GM12875 (cell line): ENCODE results near the gene HMGXB3.

ENCODE experiments used
- H3K4me3 ChIP-seq: one replicate; pipeline ENCODE4 v1.5.1; 2011; ENCODE audit warnings: low read depth, low read length, control low read depth
- CTCF ChIP-seq: IDR thresholded peaks from 2 replicates; pipeline ENCODE4 v1.5.1; 2011; ENCODE audit warnings: low read depth, mild to moderate bottlenecking, control low read depth, inconsistent platforms, low read length, moderate library complexity, borderline replicate concordance; ENCODE audit not compliant: insufficient read depth

HMGXB3 gene

GRCh38 chr5:150059623-150060022, 59.1 kb downstream of the HMGXB3 start:
- H3K4me3 ChIP-seq, result no peak overlapping the region
- TF ChIP-seq CTCF, result no peak

GRCh38 chr5:150060471-150060870, 59.9 kb downstream of the HMGXB3 start:
- TF ChIP-seq CTCF, result no peak
- no peak overlapping the region for H3K4me3 ChIP-seq

GRCh38 chr5:150061538-150061995, 61.0 kb downstream of the HMGXB3 start:
- no peak overlapping the region for H3K4me3 ChIP-seq
- no peak for TF ChIP-seq CTCF

- H3K4me3 ChIP-seq, result no peak overlapping the region
- TF ChIP-seq CTCF, result no peak
Observed at GRCh38 chr5:150062216-150062922, 61.8 kb downstream of the HMGXB3 start.

- no peak overlapping the region for H3K4me3 ChIP-seq
- no peak for TF ChIP-seq CTCF
Observed at GRCh38 chr5:150063638-150064037, 63.1 kb downstream of the HMGXB3 start.

GRCh38 chr5:150064681-150065220, 64.2 kb downstream of the HMGXB3 start:
- H3K4me3 ChIP-seq, result no peak overlapping the region
- no peak for TF ChIP-seq CTCF

GRCh38 chr5:150065346-150065745, 64.8 kb downstream of the HMGXB3 start:
- H3K4me3 ChIP-seq, result no peak overlapping the region
- no peak for TF ChIP-seq CTCF
